ENCODE data around the gene PGLYRP1. TPM values are rescaled to one million over a fixed set of nuclear protein-coding genes. Genes with fewer than 3 reads are reported as not detected.

The PGLYRP1 gene
- total RNA-seq, 1 donor from 2014 or later, result not detected

DNA sequence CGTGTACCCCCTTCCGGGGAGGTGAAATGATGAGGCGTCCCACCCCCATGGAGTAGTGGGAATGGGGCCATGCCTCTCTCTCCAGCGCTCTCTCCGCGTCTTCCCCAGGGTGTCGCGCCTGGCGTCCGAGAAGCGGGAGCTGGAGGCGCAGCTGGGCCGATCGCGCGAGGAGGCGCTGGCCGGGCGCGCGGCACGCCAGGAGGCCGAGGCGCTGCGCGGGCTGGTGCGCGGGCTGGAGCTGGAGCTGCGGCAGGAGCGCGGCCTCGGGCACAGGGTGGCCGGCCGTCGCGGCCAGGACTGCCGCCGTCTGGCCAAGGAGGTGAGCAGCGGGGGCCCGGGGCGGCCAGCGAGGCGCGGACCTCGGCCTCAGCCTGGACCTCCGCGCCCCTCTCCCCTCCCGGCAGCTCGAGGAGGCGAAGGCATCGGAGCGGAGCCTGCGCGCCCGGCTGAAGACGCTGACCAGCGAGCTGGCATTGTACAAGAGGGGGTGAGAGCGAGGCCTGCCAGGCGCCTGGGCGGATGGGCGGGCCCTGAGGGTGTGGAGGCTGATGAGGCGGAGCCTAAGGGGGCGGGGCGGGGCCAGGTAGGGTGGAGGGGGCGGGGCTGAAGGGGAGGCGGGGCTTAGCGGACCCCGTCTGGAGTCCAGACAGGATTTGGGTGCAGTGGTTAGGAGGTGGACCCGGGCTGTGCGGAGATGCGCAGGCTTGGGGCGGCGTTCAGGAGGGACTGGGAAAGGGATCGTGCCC is 7.7 kb downstream of the PGLYRP1 start:
- Histone ChIP-seq H3K4me2 (ENCODE audit: low read length) (peak overlapping the region; percentile 96), H3K36me3 (ENCODE audit: insufficient read depth, low read length) (no peaks in the 10 kb centered on the region), H3K27ac (ENCODE audit: low read depth, low read length) (no peak overlapping the region), H3K4me1 (ENCODE audit: insufficient read depth, low read length) (peaks cover 17% of the 10 kb centered on the region), H2AFZ (ENCODE audit: low read depth, low read length) (peak overlapping the region; percentile 56), H3K4me3 (ENCODE audit: insufficient read depth, low read depth, low read length) (peak overlapping the region; percentile 23), H3K9me3 (ENCODE audit: insufficient read depth, low read depth, low read length) (no peaks in the 10 kb centered on the region), H3K79me2 (ENCODE audit: insufficient read depth, low read length) (no peaks in the 10 kb centered on the region), H4K20me1 (ENCODE audit: insufficient read depth, low read length) (peaks cover 53% of the 10 kb centered on the region), H3K9ac (ENCODE audit: low read length) (peak overlapping the region; percentile 41), H3K27me3 (ENCODE audit: insufficient read depth, low read length) (peaks cover 11% of the 10 kb centered on the region)
- peaks cover 19% of the 10 kb centered on the region for H3K27me3 Mint-ChIP-seq (ENCODE audit: low read depth, unreplicated experiment)
- DNase-seq (ENCODE audit: low read depth) (no peak), FAIRE-seq (no peak)
- H3K36me3 Mint-ChIP-seq (ENCODE audit: low read depth, unreplicated experiment), result peaks cover 3% of the 10 kb centered on the region
- H3K4me1 Mint-ChIP-seq (ENCODE audit: low read depth, unreplicated experiment), result peaks cover 4% of the 10 kb centered on the region
- no peak overlapping the region for H3K27ac Mint-ChIP-seq (ENCODE audit: unreplicated experiment)
- H3K4me3 Mint-ChIP-seq (ENCODE audit: unreplicated experiment), result peak overlapping the region; percentile 70
- TF ChIP-seq CTCF (IDR thresholded peaks at IDR 0.05; ENCODE audit: insufficient read depth, low read depth, low read length) (no peak), EZH2 (IDR thresholded peaks at IDR 0.05; ENCODE audit: insufficient read depth, low read length) (no peak)
- H3K9me3 Mint-ChIP-seq (ENCODE audit: unreplicated experiment), result no peaks in the 10 kb centered on the region

DNA sequence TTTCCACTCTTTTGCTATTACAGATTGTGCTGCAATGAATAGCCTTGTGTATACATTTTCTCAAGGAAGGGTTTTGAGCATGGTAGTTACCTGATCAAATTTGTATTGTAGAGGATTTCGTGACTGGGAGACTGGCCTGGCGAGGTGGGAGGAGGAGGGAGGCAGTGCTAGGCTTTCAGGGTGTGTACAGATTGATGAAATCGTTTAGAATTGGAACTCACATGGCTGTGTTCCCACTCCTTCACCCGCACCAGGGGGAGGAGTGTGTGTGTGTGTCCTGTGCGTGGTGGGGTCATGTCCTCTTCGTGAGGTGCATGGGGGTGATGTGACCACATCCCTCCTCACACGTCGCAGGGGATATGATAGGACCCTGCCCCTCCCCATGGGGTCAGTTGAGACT is 8.3 kb downstream of the PGLYRP1 start:
- peak overlapping the region; percentile 41 for H3K9ac ChIP-seq (ENCODE audit: low read length)
- H3K27ac ChIP-seq (ENCODE audit: low read depth, low read length), result no peak overlapping the region
- TF ChIP-seq CTCF (IDR thresholded peaks at IDR 0.05; ENCODE audit: insufficient read depth, low read depth, low read length), result no peak
- no peak for TF ChIP-seq EZH2 (IDR thresholded peaks at IDR 0.05; ENCODE audit: insufficient read depth, low read length)
- peak overlapping the region; percentile 56 for H2AFZ ChIP-seq (ENCODE audit: low read depth, low read length)
- H3K4me3 ChIP-seq (ENCODE audit: insufficient read depth, low read depth, low read length), result peak overlapping the region; percentile 23
- Mint-ChIP-seq H3K27ac (ENCODE audit: unreplicated experiment) (no peak overlapping the region), H3K4me1 (ENCODE audit: low read depth, unreplicated experiment) (peaks cover 4% of the 10 kb centered on the region), H3K9me3 (ENCODE audit: unreplicated experiment) (no peaks in the 10 kb centered on the region), H3K27me3 (ENCODE audit: low read depth, unreplicated experiment) (peaks cover 22% of the 10 kb centered on the region), H3K4me3 (ENCODE audit: unreplicated experiment) (peak overlapping the region; percentile 54), H3K36me3 (ENCODE audit: low read depth, unreplicated experiment) (peaks cover 3% of the 10 kb centered on the region)
- FAIRE-seq, result no peak
- peaks cover 52% of the 10 kb centered on the region for H4K20me1 ChIP-seq (ENCODE audit: insufficient read depth, low read length)
- H3K4me2 ChIP-seq (ENCODE audit: low read length), result peak overlapping the region; percentile 81
- DNase-seq (ENCODE audit: low read depth), result no peak
- H3K36me3 ChIP-seq (ENCODE audit: insufficient read depth, low read length), result no peaks in the 10 kb centered on the region
- H3K79me2 ChIP-seq (ENCODE audit: insufficient read depth, low read length), result no peaks in the 10 kb centered on the region
- H3K4me1 ChIP-seq (ENCODE audit: insufficient read depth, low read length), result peaks cover 17% of the 10 kb centered on the region
- no peaks in the 10 kb centered on the region for H3K9me3 ChIP-seq (ENCODE audit: insufficient read depth, low read depth, low read length)
- H3K27me3 ChIP-seq (ENCODE audit: insufficient read depth, low read length), result peaks cover 11% of the 10 kb centered on the region

Data from astrocyte (in vitro differentiated cells and primary cell).